ENCODE measurements around the gene GADD45GIP1.

Gene GADD45GIP1

DNA sequence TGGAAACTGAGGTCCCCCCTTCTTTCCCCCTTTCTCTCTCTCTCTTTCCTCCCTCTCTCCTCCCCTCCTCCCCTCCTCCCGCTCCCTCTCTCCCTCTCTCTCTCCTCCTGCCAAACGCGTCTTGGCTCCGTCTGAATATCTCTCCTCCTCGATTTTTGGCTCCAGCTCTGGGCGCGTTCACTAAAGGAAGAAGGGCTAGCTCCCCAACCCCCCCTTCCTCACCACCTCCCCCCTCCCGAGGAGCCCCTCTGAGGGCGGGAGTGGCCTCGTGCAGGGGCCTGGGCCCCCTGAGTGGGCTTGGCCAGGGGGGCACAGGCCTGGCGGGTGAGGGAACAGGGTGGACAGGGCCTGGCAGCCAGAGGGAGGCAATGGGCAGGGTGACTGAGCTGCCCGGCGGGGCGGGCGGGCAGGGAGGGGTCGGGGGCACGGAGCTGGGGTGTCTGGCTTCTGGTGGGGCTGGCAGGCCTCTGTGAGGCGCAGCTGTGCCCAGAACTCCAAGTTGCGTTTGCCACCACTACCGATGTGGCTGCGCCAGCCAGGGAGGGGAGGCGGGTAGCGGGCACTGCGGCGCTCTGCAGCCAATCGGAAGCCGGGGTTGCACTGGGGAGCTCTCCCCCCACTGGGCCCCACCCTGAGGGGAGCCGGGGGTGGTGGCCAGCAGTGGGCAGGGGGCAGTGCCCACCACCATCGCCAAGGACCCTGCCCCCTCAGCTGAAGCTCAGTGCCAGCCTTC, 45.3 kb upstream of the GADD45GIP1 start:
- no peak for TF ChIP-seq MYC (IDR thresholded peaks at IDR 0.05; ENCODE audit: low read depth, low read length)
- no peak for TF ChIP-seq CTCF (IDR thresholded peaks at IDR 0.05; ENCODE audit: low read depth, low read length)
- no peak for TF ChIP-seq MAX (IDR thresholded peaks at IDR 0.05; ENCODE audit: low read depth, low read length)
- no peak for TF ChIP-seq POLR2A (IDR thresholded peaks at IDR 0.05; ENCODE audit: extremely low read depth, insufficient read length)
- DNase-seq (ENCODE audit: low read depth), result no peak
- H3K4me3 ChIP-seq (ENCODE audit: low read depth, low read length), result no peak overlapping the region

- H3K4me3 ChIP-seq (ENCODE audit: low read depth, low read length), result no peak overlapping the region
- TF ChIP-seq MAX (IDR thresholded peaks at IDR 0.05; ENCODE audit: low read depth, low read length) (no peak), POLR2A (IDR thresholded peaks at IDR 0.05; ENCODE audit: extremely low read depth, insufficient read length) (no peak), CTCF (IDR thresholded peaks at IDR 0.05; ENCODE audit: low read depth, low read length) (no peak), MYC (IDR thresholded peaks at IDR 0.05; ENCODE audit: low read depth, low read length) (no peak)
- DNase-seq (ENCODE audit: low read depth), result no peak
Measured at GRCh38 chr19:13001502-13002165, 44.6 kb upstream of the GADD45GIP1 start.

DNA sequence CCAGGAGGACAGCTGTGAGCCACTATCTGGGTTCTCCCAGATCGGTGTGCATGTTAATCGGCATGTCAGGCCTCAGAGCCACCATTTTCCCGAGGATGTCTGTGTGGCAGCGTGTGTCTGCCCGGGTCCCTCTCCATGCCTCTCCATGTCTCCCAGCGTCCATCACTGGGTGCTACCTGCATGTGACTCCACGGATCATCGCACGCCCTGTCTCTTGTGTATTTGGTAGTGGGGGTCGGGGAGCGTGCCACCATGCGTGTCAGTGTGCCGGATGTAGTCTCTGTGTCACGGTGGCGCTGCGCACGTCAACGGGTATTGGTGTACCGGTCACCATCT, 44.1 kb upstream of the GADD45GIP1 start:
- TF ChIP-seq CTCF (IDR thresholded peaks at IDR 0.05; ENCODE audit: low read depth, low read length) (no peak), MYC (IDR thresholded peaks at IDR 0.05; ENCODE audit: low read depth, low read length) (no peak), POLR2A (IDR thresholded peaks at IDR 0.05; ENCODE audit: extremely low read depth, insufficient read length) (no peak), MAX (IDR thresholded peaks at IDR 0.05; ENCODE audit: low read depth, low read length) (no peak)
- H3K4me3 ChIP-seq (ENCODE audit: low read depth, low read length), result no peak overlapping the region

GRCh38 chr19:12997967-12998940, 41.2 kb upstream of the GADD45GIP1 start:
- no peak overlapping the region for H3K4me3 ChIP-seq (ENCODE audit: low read depth, low read length)
- TF ChIP-seq CTCF (IDR thresholded peaks at IDR 0.05; ENCODE audit: low read depth, low read length) (no peak), MAX (IDR thresholded peaks at IDR 0.05; ENCODE audit: low read depth, low read length) (no peak), POLR2A (IDR thresholded peaks at IDR 0.05; ENCODE audit: extremely low read depth, insufficient read length) (no peak), MYC (IDR thresholded peaks at IDR 0.05; ENCODE audit: low read depth, low read length) (no peak)
- no peak for DNase-seq (ENCODE audit: low read depth)

More for the DNA sequence above, 44.1 kb upstream of the GADD45GIP1 start:
- no peak for DNase-seq (ENCODE audit: low read depth)

- TF ChIP-seq MYC (IDR thresholded peaks at IDR 0.05; ENCODE audit: low read depth, low read length), result no peak
- TF ChIP-seq MAX (IDR thresholded peaks at IDR 0.05; ENCODE audit: low read depth, low read length), result no peak
- no peak for TF ChIP-seq POLR2A (IDR thresholded peaks at IDR 0.05; ENCODE audit: extremely low read depth, insufficient read length)
- H3K4me3 ChIP-seq (ENCODE audit: low read depth, low read length), result no peak overlapping the region
- no peak for DNase-seq (ENCODE audit: low read depth)
Measured at GRCh38 chr19:12997179-12997966, 40.4 kb upstream of the GADD45GIP1 start.

Measured in NB4 (cell line).